Adrenal gland (tissue), 12 donors: ENCODE data around the gene NAALADL2. TPM values are rescaled to one million over a fixed set of nuclear protein-coding genes. Genes with fewer than 3 reads are reported as not detected.

Experiments
- DNase-seq, 7 donors: peaks; one replicate each; pipeline ENCODE4 v3.0.0-alpha.2; 2019 to 2020
- H3K27ac ChIP-seq, 5 donors: fragments of 200-600 bp; sonication (generic) in 4 of 5; 1 replicate in 3 of 5; 2 replicates in 2 of 5; pipeline versions ENCODE4 v1.5.1 to v1.8.0; 2016 to 2020; ENCODE audit warnings: mild to moderate bottlenecking in 1 of 5
- H3K27me3 ChIP-seq: fragments of 200-600 bp; 2 replicates; pipeline ENCODE4 v1.8.0; 2021
- H3K36me3 ChIP-seq, 2 donors: fragments of 200-600 bp; replicated peaks in 1 of 2; 1 replicate in 1 of 2; 2 replicates in 1 of 2; pipeline versions ENCODE4 v1.5.1 to v1.8.0; 2018 to 2022
- H3K4me1 ChIP-seq, 2 donors: fragments of 200-600 bp; replicated peaks in 1 of 2; 1 replicate in 1 of 2; 2 replicates in 1 of 2; pipeline versions ENCODE4 v1.5.1 to v1.8.0; 2018 to 2021
- H3K4me3 ChIP-seq, 4 donors: fragments of 200-600 bp; sonication (generic) in 3 of 4; one replicate each; pipeline ENCODE4 v1.5.1; 2016 to 2018
- H3K9me3 ChIP-seq, 3 donors: fragments of 200-600 bp; sonication (generic) in 1 of 3; replicated peaks in 1 of 3; 1 replicate in 2 of 3; 2 replicates in 1 of 3; pipeline versions ENCODE4 v1.5.1 to v1.8.0; 2016 to 2021
- CTCF ChIP-seq, 6 experiments: fragments of 450-650 bp in 4 of 6; fragments of 200-600 bp in 2 of 6; sonication (generic) in 1 of 6; IDR thresholded peaks; 1 replicate in 5 of 6; 2 replicates in 1 of 6; pipeline versions ENCODE4 v1.5.1 to v1.8.0; 2016 to 2021; ENCODE audit warnings: antibody characterized with exemption in 6 of 6, mild to moderate bottlenecking in 2 of 6, moderate library complexity in 1 of 6
- POLR2A ChIP-seq, 2 donors: fragments of 450-650 bp; IDR thresholded peaks; one replicate each; pipeline ENCODE4 v1.6.1; 2017; ENCODE audit warnings: antibody characterized with exemption in 2 of 2, mild to moderate bottlenecking in 2 of 2, moderate library complexity in 1 of 2
- WGBS, 4 donors: extraction: QIAGEN DNeasy Blood & Tissue Kit in 2 of 4; methylation state at CpG; one replicate each; pipeline versions ENCODE4 v1.1.5 to v1.1.7; 2013 to 2017; 5-methylcytosine and 5-hydroxymethylcytosine counted together
- intact Hi-C, 2 donors: fragments of 100-400 bp; cut with DNase I; formaldehyde crosslinking; loops; one replicate each; pipeline versions ENCODE4 v1.14.1 to v1.15.0; 2022 to 2023
- polyA plus RNA-seq, 3 donors: library from polyadenylated mRNA; stranded (reverse); fragments of 200-250 nt in 2 of 3; fragments of 350-450 nt in 1 of 3; fragmentation: Illumina TruSeq in 1 of 3; extraction: RNeasy Lipid Tissue Mini Kit (QIAGEN cat#74804) in 1 of 3; gene quantifications; one replicate each; pipeline ENCODE4 v1.2.3, GENCODE V29; 2013 to 2014
- total RNA-seq, 9 donors: library from RNA; depleted of rRNA in 4 of 9; stranded (reverse); fragments of >200 nt in 4 of 9; fragments of 120-200 nt in 1 of 9; fragmentation: NEBNext Ultra II Directional in 1 of 9; extraction: Animal tissue kit (Norgen Biotek cat#: 25700) in 1 of 9; gene quantifications; one replicate each; pipeline versions ENCODE4 v1.1.0 to v1.2.4, GENCODE V29; 2013 to 2023
- donor health status: healthy with polysubstance abuse.
- donor health status: Bipolar disorder and iron deficiency.
- donor health status: DM: yes; HTN: yes; CAD: no.
- donor health status: DM: no; HTN: no; CAD: no.
- donor health status: DM: no; HTN: no; CAD: no.
- donor health status: DM: yes; HTN: yes; CAD: no.

NAALADL2 gene
- total and polyA plus RNA-seq, 12 donors = 0.24 to 7.8 (median 4.8) TPM

- Histone ChIP-seq H3K9me3 (no peaks in the 10 kb centered on the region), H3K27me3 (no peaks in the 10 kb centered on the region), H3K4me1 (no peaks in the 10 kb centered on the region), H3K36me3 (no peaks in the 10 kb centered on the region), H3K4me3 (no peak overlapping the region), H3K27ac (no peak overlapping the region)
- intact Hi-C loops = no loop called here
- DNase-seq = no peak
- TF ChIP-seq POLR2A (IDR thresholded peaks at IDR 0.05) (no peak), CTCF (IDR thresholded peaks at IDR 0.05) (no peak)
- 74 to 90% (median 81%) methylated on average over 4 of the region's 4 CpGs for WGBS, 4 donors
Observed at GRCh38 chr3:174938102-174938501, 79.0 kb downstream of the NAALADL2 start.

- Histone ChIP-seq H3K9me3 (no peaks in the 10 kb centered on the region), H3K27ac (no peak overlapping the region), H3K36me3 (no peaks in the 10 kb centered on the region), H3K4me3 (no peak overlapping the region), H3K4me1 (no peaks in the 10 kb centered on the region), H3K27me3 (no peaks in the 10 kb centered on the region)
- intact Hi-C loops = no loop called here
- no peak for DNase-seq
- TF ChIP-seq POLR2A (IDR thresholded peaks at IDR 0.05) = no peak
- no peak for TF ChIP-seq CTCF (IDR thresholded peaks at IDR 0.05)
- 76 to 87% (median 84%) methylated on average over 2 of the region's 2 CpGs for WGBS, 4 donors
Observed at GRCh38 chr3:174940151-174940550, 81.0 kb downstream of the NAALADL2 start.

GRCh38 chr3:174945276-174945675 lies 86.1 kb downstream of the NAALADL2 start:
- no peaks in the 10 kb centered on the region for H3K9me3 ChIP-seq
- 61 to 72% (median 68%) methylated on average over 2 of the region's 2 CpGs for WGBS, 4 donors
- no peak for DNase-seq
- H3K4me1 ChIP-seq = no peaks in the 10 kb centered on the region
- intact Hi-C loops = no loop called here
- H3K27ac ChIP-seq = no peak overlapping the region
- H3K27me3 ChIP-seq = no peaks in the 10 kb centered on the region
- TF ChIP-seq POLR2A (IDR thresholded peaks at IDR 0.05) (no peak), CTCF (IDR thresholded peaks at IDR 0.05) (no peak)
- H3K4me3 ChIP-seq = no peak overlapping the region
- H3K36me3 ChIP-seq = no peaks in the 10 kb centered on the region

- Histone ChIP-seq H3K4me1 (no peaks in the 10 kb centered on the region), H3K36me3 (no peaks in the 10 kb centered on the region), H3K9me3 (no peaks in the 10 kb centered on the region), H3K27me3 (no peaks in the 10 kb centered on the region), H3K4me3 (no peak overlapping the region), H3K27ac (no peak overlapping the region)
- TF ChIP-seq CTCF (IDR thresholded peaks at IDR 0.05) = no peak
- no peak for TF ChIP-seq POLR2A (IDR thresholded peaks at IDR 0.05)
- 80 to 86% (median 83%) methylated on average over 2 of the region's 2 CpGs for WGBS, 4 donors
- intact Hi-C loops = no loop called here
- no peak for DNase-seq
Observed at GRCh38 chr3:174945951-174946350, 86.8 kb downstream of the NAALADL2 start.
